Measurements from ENCODE around the gene RNGTT. TPM values are rescaled to one million over a fixed set of nuclear protein-coding genes. Genes with fewer than 3 reads are reported as not detected.

The RNGTT gene
- total RNA-seq, 6 donors from 2014 or later, result 8.9 to 22.4 (median 12.5) TPM

GRCh38 chr6:88631830-88632229, 331.6 kb downstream of the RNGTT start:
- WGBS, 2 donors, result 90 to 96% methylated on average over 4 of the region's 4 CpGs
- no peak for DNase-seq
- H3K4me1 ChIP-seq, result no peaks in the 10 kb centered on the region
- H3K27ac ChIP-seq, result no peak overlapping the region
- H3K36me3 ChIP-seq, result no peaks in the 10 kb centered on the region
- no peaks in the 10 kb centered on the region for H3K9me3 ChIP-seq
- no peak overlapping the region for H3K4me3 ChIP-seq
- no peaks in the 10 kb centered on the region for H3K27me3 ChIP-seq
- TF ChIP-seq POLR2AphosphoS5 (IDR thresholded peaks at IDR 0.05) (no peak), EP300 (IDR thresholded peaks at IDR 0.05) (no peak), CTCF (IDR thresholded peaks at IDR 0.05) (no peak)
- ATAC-seq (ENCODE audit: low FRiP score in 2 of 2), result no peak

- no peaks in the 10 kb centered on the region for H3K4me1 ChIP-seq
- WGBS, 2 donors, result 65 to 80% methylated on average over 5 of the region's 5 CpGs
- DNase-seq, result no peak
- no peaks in the 10 kb centered on the region for H3K27me3 ChIP-seq
- H3K4me3 ChIP-seq, result no peak overlapping the region
- ATAC-seq (ENCODE audit: low FRiP score in 2 of 2), result no peak
- no peaks in the 10 kb centered on the region for H3K9me3 ChIP-seq
- no peak for TF ChIP-seq POLR2AphosphoS5 (IDR thresholded peaks at IDR 0.05)
- no peak for TF ChIP-seq POLR2A (IDR thresholded peaks at IDR 0.05)
- no peak for TF ChIP-seq EP300 (IDR thresholded peaks at IDR 0.05)
- no peak for TF ChIP-seq CTCF (IDR thresholded peaks at IDR 0.05)
- no peaks in the 10 kb centered on the region for H3K36me3 ChIP-seq
- H3K27ac ChIP-seq, result no peak overlapping the region
These were observed 333.5 kb downstream of the RNGTT start for GRCh38 chr6:88629838-88630494.

- Histone ChIP-seq H3K36me3 (no peaks in the 10 kb centered on the region), H3K27me3 (no peaks in the 10 kb centered on the region), H3K4me3 (no peak overlapping the region), H3K4me1 (no peaks in the 10 kb centered on the region), H3K27ac (no peak overlapping the region), H3K9me3 (no peaks in the 10 kb centered on the region)
- TF ChIP-seq CTCF (IDR thresholded peaks at IDR 0.05) (no peak), POLR2A (IDR thresholded peaks at IDR 0.05) (no peak), POLR2AphosphoS5 (IDR thresholded peaks at IDR 0.05) (no peak), EP300 (IDR thresholded peaks at IDR 0.05) (no peak)
- DNase-seq, result no peak
- ATAC-seq (ENCODE audit: low FRiP score in 2 of 2), result no peak
- WGBS, 2 donors, result 48 to 77% methylated on average over 1 of the region's 1 CpG
These were observed 337.0 kb downstream of the RNGTT start for GRCh38 chr6:88626460-88626859.

GRCh38 chr6:88623531-88623930, 339.9 kb downstream of the RNGTT start:
- ATAC-seq (ENCODE audit: low FRiP score in 2 of 2) (no peak), DNase-seq (no peak)
- Histone ChIP-seq H3K27me3 (no peaks in the 10 kb centered on the region), H3K27ac (no peak overlapping the region), H3K4me1 (no peaks in the 10 kb centered on the region), H3K4me3 (no peak overlapping the region), H3K36me3 (no peaks in the 10 kb centered on the region), H3K9me3 (no peaks in the 10 kb centered on the region)
- WGBS, 2 donors, result 94 to 96% methylated on average over 2 of the region's 2 CpGs
- TF ChIP-seq EP300 (IDR thresholded peaks at IDR 0.05) (no peak), POLR2A (IDR thresholded peaks at IDR 0.05) (no peak), CTCF (IDR thresholded peaks at IDR 0.05) (no peak), POLR2AphosphoS5 (IDR thresholded peaks at IDR 0.05) (no peak)

- H3K4me1 ChIP-seq, result no peaks in the 10 kb centered on the region
- TF ChIP-seq POLR2AphosphoS5 (IDR thresholded peaks at IDR 0.05) (no peak), POLR2A (IDR thresholded peaks at IDR 0.05) (no peak), EP300 (IDR thresholded peaks at IDR 0.05) (no peak), CTCF (IDR thresholded peaks at IDR 0.05) (no peak)
- 88 to 95% methylated on average over 7 of the region's 7 CpGs for WGBS, 2 donors
- H3K27ac ChIP-seq, result no peak overlapping the region
- H3K36me3 ChIP-seq, result no peaks in the 10 kb centered on the region
- H3K4me3 ChIP-seq, result no peak overlapping the region
- no peaks in the 10 kb centered on the region for H3K9me3 ChIP-seq
- H3K27me3 ChIP-seq, result no peaks in the 10 kb centered on the region
- DNase-seq (no peak), ATAC-seq (ENCODE audit: low FRiP score in 2 of 2) (no peak)
These were observed 343.5 kb downstream of the RNGTT start for GRCh38 chr6:88619951-88620350.

All from upper lobe of left lung (tissue), 6 donors.